GM12865 (cell line): ENCODE data around the gene KRTAP19-6.

ENCODE experiments used
- DNase-seq: peaks from one replicate; pipeline ENCODE4 v3.0.0; 2010; ENCODE audit warnings: low read depth
- H3K4me3 ChIP-seq: 2 replicates; pipeline ENCODE4 v1.5.1; 2011; ENCODE audit warnings: mild to moderate bottlenecking, low read depth, low read length, control low read depth
- CTCF ChIP-seq: IDR thresholded peaks from 2 replicates; pipeline ENCODE4 v1.5.1; 2011; ENCODE audit warnings: low read length, control low read depth, low read depth, inconsistent platforms; ENCODE audit not compliant: insufficient read depth; ENCODE audit errors: missing control alignments

The KRTAP19-6 gene, protein sequence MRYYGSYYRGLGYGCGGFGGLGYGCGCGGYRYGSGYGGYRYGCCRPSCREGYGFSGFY

DNA sequence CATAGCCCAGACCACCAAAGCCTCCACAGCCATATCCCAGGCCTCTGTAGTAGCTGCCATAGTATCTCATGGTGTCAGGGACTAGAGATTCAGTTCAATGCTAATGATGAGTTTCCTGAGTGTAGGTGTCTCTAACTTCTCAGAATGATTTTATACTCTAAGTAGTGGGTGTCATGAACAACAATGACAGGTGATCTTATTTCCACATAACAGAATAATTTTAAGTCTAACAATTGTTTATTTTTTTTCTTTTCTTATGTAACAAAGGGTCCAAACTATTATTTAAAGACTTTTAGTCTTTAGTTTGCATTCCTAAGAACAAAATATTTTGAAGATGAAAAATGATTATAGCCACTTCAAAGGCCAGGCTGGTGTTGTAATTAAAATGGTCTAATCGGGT, at the start of gene KRTAP19-6:
Gene KRTAP19-6 (minus strand): TSS at position 101 of the 400 bp plus-strand sequence. CDS start 31 bp downstream, at position 70.
- TF ChIP-seq CTCF, result no peak
- H3K4me3 ChIP-seq, result no peak within 1 kb of the TSS
- DNase-seq, result no peak

GRCh38 chr21:30590297-30590696, 48.6 kb upstream of the KRTAP19-6 start, which contains the start of gene KRTAP22-2:
KRTAP22-2 (minus strand) TSS chr21:30590397.
- no peak within 1 kb of the TSS for H3K4me3 ChIP-seq
- no peak for DNase-seq
- no peak for TF ChIP-seq CTCF

GRCh38 chr21:30582870-30583269, 41.2 kb upstream of the KRTAP19-6 start:
- no peak overlapping the region for H3K4me3 ChIP-seq
- DNase-seq, result no peak
- TF ChIP-seq CTCF, result no peak

- H3K4me3 ChIP-seq, result no peak overlapping the region
- no peak for DNase-seq
Observed at GRCh38 chr21:30580132-30580531, 38.5 kb upstream of the KRTAP19-6 start.

DNA sequence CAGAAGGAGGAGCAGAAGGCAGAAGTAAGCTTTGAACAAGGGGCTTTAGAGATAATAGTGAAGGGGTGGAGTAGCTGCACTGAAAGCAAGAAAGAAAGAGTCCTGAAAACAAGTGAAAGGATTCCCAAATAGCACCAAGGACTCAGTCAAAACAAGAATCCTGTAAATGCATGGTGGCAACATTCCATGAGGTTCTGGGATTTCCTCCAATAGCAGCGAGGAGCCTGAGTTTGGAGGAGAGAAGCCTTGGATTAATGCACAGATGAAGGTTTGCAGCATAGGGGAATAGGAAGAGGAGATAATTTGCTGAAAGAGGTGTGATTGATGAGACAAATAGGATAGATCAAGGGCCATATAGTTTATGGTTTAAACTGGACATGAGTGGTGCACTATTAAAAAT, 37.7 kb upstream of the KRTAP19-6 start:
- no peak overlapping the region for H3K4me3 ChIP-seq
- DNase-seq, result no peak
- no peak for TF ChIP-seq CTCF

More at GRCh38 chr21:30580132-30580531, 38.5 kb upstream of the KRTAP19-6 start:
- no peak for TF ChIP-seq CTCF

DNA sequence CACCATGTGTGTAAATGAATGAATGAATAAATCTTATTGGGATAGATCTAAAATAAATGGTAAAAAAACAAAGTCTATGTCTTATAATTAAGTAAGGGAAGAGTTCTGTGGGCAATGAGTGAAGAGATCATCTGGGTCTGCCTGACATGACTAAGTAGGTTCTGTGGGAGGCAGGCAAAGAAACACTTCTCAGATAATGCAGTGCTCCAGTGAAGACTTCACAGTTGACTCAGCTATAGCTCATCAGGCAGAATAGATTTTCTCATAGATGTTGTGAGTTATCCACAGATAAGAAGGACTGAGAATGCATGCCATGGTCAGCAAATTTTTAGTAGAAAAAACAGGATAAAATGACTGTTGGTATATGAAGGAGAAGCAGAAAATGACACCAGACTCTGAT, 36.1 kb upstream of the KRTAP19-6 start:
- H3K4me3 ChIP-seq, result no peak overlapping the region
- no peak for TF ChIP-seq CTCF
- DNase-seq, result no peak

DNA sequence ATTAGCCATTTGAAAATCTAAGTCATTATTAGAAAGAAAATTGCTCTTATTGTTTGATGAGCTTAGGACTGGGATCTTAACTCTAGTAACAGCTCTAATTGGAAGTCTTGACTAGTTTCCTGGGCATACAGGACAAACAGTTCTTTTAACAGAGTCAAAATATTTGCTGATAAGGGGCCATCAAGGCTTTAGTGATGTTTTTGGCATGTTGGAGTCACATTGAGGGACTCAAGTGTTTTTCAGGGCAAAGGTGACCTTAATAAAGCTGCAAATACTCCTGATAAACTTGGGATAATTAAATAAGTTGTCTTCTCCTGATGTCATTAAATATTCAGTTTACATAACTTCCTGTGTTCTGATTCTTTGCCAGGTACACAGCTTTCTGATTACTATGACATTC, 26.0 kb upstream of the KRTAP19-6 start:
- no peak for TF ChIP-seq CTCF
- no peak for DNase-seq
- no peak overlapping the region for H3K4me3 ChIP-seq
